Right lobe of liver (tissue), 6 donors: ENCODE data around the gene DPP6. TPM values are rescaled to one million over a fixed set of nuclear protein-coding genes. Genes with fewer than 3 reads are reported as not detected.
A peak's percentile ranks its signal among the peaks of the same experiment; 100 is the strongest.

ENCODE experiments used
- ATAC-seq, 4 donors: fragments of 200-7000 bp; cut with Tn5 transposase; one replicate each; pipeline ENCODE4 v1.9.1; 2020; ENCODE audit warnings: mild to moderate bottlenecking in 4 of 4, moderate library complexity in 4 of 4
- DNase-seq, 3 donors: peaks; one replicate each; pipeline ENCODE4 v3.0.0-alpha.2; 2020
- H3K27ac ChIP-seq, 3 donors: fragments of 200-600 bp; one replicate each; pipeline ENCODE4 v1.8.0; 2022
- H3K27me3 ChIP-seq, 2 donors: fragments of 200-600 bp; one replicate each; pipeline ENCODE4 v1.8.0; 2022
- H3K36me3 ChIP-seq, 4 donors: fragments of 200-600 bp; sonication (generic) in 1 of 4; one replicate each; pipeline versions ENCODE4 v1.5.1 to v1.8.0; 2017 to 2022; ENCODE audit warnings: control low read depth in 1 of 4
- H3K4me1 ChIP-seq, 4 donors: fragments of 200-600 bp; sonication (generic) in 1 of 4; one replicate each; pipeline versions ENCODE4 v1.5.1 to v1.8.0; 2017 to 2022; ENCODE audit warnings: control low read depth in 1 of 4
- H3K4me3 ChIP-seq, 3 donors: fragments of 200-600 bp; one replicate each; pipeline ENCODE4 v1.8.0; 2022
- H3K9me3 ChIP-seq, 4 donors: fragments of 200-600 bp; sonication (generic) in 1 of 4; one replicate each; pipeline versions ENCODE4 v1.5.1 to v1.8.0; 2017 to 2022; ENCODE audit warnings: control low read depth in 1 of 4
- POLR2A ChIP-seq: fragments of 450-650 bp; IDR thresholded peaks from one replicate; pipeline ENCODE4 v1.6.1; 2017; ENCODE audit warnings: antibody characterized with exemption, mild to moderate bottlenecking
- WGBS: methylation state at CpG from one replicate; pipeline ENCODE4 v1.1.6; 2018; ENCODE audit warnings: low coverage, low lambda C conversion rate; ENCODE audit not compliant: insufficient coverage; ENCODE audit errors: missing lambda C conversion rate; 5-methylcytosine and 5-hydroxymethylcytosine counted together
- intact Hi-C, 2 donors: fragments of 100-400 bp; cut with DNase I; formaldehyde crosslinking; loops; one replicate each; pipeline versions ENCODE4 v1.11.2 to v1.14.1; 2022
- total RNA-seq, 6 experiments: library from RNA; depleted of rRNA in 2 of 6; stranded (reverse); fragments of >200 nt in 2 of 6; fragmentation: NEBNext Ultra II Directional in 3 of 6; extraction: Animal tissue kit (Norgen Biotek cat#: 25700) in 3 of 6; gene quantifications; one replicate each; pipeline versions ENCODE4 v1.1.0 to v1.2.4, GENCODE V29; 2016 to 2023
- TF ChIP-seq, protein P1 (sequence below), 4 donors: fragments of 200-600 bp in 3 of 4; fragments of 450-650 bp in 1 of 4; IDR thresholded peaks; one replicate each; pipeline versions ENCODE4 v1.5.1 to v1.8.0; 2016 to 2022; ENCODE audit warnings: antibody characterized with exemption in 4 of 4, mild to moderate bottlenecking in 2 of 4
- donor health status: DM: no; HTN: yes; CAD: no.
- donor health status: DM: no; HTN: no; CAD: no.
- donor health status: DM: no; HTN: no; CAD: no.
- donor health status: DM: no; HTN: yes; CAD: no.
- donor health status: DM: no; HTN: yes; CAD: no.

The DPP6 gene
- total RNA-seq, 6 experiments from 2014 or later, result not detected

DNA sequence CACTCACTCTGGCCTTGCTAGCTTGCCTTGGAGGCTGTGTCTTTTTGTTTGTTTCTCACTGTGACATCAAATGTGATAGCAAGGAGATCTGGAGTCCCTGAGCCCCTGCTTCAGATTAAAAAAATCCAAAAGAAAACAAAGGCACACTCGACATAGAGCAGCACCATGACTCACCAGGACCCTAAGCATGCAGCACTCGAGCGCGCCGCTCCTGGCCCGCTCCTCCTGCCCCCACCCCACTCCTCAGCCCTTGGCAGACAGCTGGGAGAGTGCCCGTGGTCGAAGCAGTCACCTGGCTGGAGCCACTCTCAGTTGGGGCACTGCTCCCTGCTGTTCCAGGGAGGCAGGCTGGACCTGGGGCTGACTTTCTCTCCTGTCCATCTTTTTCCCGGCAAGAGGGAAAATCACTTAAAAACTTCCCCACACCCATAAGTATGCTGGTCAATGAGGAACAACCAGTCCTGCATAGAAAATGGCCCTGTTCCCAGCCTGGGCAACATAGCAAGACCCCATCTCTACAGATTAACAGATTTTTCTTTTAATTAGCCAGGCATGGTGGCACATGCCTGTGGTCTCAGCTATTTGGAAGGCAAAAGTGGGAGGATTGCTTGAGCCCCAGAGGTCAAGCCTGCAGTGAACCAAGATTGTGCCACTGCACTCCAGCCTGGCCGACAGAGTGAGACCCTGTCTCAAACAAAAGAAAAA lies 822.4 kb downstream of the DPP6 start:
- Histone ChIP-seq H3K9me3 (no peaks in the 10 kb centered on the region), H3K27ac (no peak overlapping the region), H3K4me1 (no peaks in the 10 kb centered on the region), H3K4me3 (no peak overlapping the region), H3K27me3 (no peaks in the 10 kb centered on the region), H3K36me3 (no peaks in the 10 kb centered on the region)
- ATAC-seq (no peak), DNase-seq (peak in 1 of 3 donors; percentile 26)
- TF ChIP-seq POLR2A, result no peak
- TF ChIP-seq, protein P1, sequence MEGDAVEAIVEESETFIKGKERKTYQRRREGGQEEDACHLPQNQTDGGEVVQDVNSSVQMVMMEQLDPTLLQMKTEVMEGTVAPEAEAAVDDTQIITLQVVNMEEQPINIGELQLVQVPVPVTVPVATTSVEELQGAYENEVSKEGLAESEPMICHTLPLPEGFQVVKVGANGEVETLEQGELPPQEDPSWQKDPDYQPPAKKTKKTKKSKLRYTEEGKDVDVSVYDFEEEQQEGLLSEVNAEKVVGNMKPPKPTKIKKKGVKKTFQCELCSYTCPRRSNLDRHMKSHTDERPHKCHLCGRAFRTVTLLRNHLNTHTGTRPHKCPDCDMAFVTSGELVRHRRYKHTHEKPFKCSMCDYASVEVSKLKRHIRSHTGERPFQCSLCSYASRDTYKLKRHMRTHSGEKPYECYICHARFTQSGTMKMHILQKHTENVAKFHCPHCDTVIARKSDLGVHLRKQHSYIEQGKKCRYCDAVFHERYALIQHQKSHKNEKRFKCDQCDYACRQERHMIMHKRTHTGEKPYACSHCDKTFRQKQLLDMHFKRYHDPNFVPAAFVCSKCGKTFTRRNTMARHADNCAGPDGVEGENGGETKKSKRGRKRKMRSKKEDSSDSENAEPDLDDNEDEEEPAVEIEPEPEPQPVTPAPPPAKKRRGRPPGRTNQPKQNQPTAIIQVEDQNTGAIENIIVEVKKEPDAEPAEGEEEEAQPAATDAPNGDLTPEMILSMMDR (IDR thresholded peaks at IDR 0.05), result no peak
- WGBS, result 51% methylated on average over 9 of the region's 10 CpGs
- intact Hi-C loops, result no loop called here

DNA sequence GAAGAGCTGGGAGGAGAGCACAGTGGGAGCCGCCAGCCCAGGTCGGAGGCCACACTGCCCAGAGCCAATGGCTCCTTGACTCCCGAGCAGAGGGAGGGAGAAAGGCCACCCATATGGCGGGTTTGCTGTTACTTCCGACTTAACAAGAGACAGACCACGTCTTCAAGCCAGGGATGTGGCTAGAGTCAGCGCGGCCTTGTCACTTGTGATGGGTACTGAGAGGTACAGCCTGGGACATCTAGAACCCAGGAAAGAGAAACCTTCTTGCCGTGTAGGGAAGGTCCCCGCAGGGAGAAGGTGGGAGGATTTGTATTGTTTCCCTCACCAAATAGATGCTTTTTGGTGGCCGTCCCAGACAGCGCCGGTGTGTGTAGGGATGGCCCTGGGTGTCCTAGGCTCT lies 823.1 kb downstream of the DPP6 start:
- TF ChIP-seq, protein P1 (IDR thresholded peaks at IDR 0.05), result no peak
- TF ChIP-seq POLR2A, result no peak
- Histone ChIP-seq H3K4me1 (no peaks in the 10 kb centered on the region), H3K9me3 (no peaks in the 10 kb centered on the region), H3K27me3 (no peaks in the 10 kb centered on the region), H3K4me3 (no peak overlapping the region), H3K36me3 (no peaks in the 10 kb centered on the region), H3K27ac (no peak overlapping the region)
- intact Hi-C loops, result no loop called here
- WGBS, result 83% methylated on average over 5 of the region's 13 CpGs
- ATAC-seq (no peak), DNase-seq (no peak)

DNA sequence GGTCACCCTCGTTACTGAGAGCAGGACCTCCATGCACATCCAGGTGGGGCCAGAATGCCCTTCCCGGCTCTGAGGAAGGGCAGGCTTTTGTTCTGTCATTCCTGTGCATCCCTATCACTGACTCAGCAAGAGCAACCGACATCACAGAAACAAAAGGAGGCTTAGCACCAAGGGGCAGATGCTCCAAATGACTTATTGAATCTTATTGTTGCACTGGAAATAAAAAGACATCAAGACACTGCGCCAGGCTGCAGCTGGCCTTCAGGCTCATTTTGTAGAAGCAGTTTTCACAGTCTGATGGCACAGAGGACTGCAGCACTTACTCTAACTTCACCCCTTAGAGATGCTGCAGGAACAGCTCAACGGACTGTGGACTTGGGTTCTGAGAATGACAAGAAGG lies 824.3 kb downstream of the DPP6 start:
- 40% methylated on average over 1 of the region's 5 CpGs for WGBS
- intact Hi-C loops, result no loop called here
- TF ChIP-seq POLR2A, result no peak
- TF ChIP-seq, protein P1 (IDR thresholded peaks at IDR 0.05), result no peak
- H3K4me1 ChIP-seq, result no peaks in the 10 kb centered on the region
- no peak overlapping the region for H3K27ac ChIP-seq
- no peak overlapping the region for H3K4me3 ChIP-seq
- no peaks in the 10 kb centered on the region for H3K36me3 ChIP-seq
- no peak for DNase-seq
- no peaks in the 10 kb centered on the region for H3K9me3 ChIP-seq
- no peaks in the 10 kb centered on the region for H3K27me3 ChIP-seq
- no peak for ATAC-seq

DNA sequence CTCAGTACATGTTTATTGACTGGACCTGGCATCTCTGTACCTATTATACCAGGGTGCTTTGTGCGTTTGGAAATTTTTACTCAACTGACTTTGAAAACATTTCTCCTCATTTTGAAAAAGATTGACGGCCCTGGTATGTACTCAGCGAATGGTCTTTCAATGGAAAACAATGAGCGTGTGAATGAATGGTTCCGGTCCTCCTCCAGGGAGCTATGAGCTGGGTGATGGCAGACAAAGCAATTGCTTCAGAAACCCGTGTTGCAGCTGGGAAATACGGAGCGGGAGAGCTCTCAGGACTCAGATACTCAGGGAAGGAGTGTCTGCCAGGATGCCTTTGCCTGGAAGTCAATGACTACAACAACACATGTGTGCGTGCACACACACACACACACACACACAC lies 824.8 kb downstream of the DPP6 start:
- no peak overlapping the region for H3K27ac ChIP-seq
- ATAC-seq (no peak), DNase-seq (no peak)
- no peaks in the 10 kb centered on the region for H3K36me3 ChIP-seq
- H3K4me3 ChIP-seq, result no peak overlapping the region
- H3K27me3 ChIP-seq, result no peaks in the 10 kb centered on the region
- intact Hi-C loops, result no loop called here
- no peak for TF ChIP-seq POLR2A
- TF ChIP-seq, protein P1 (IDR thresholded peaks at IDR 0.05), result no peak
- no peaks in the 10 kb centered on the region for H3K9me3 ChIP-seq
- H3K4me1 ChIP-seq, result no peaks in the 10 kb centered on the region
- WGBS, result 65% methylated on average over 8 of the region's 9 CpGs
